GM19438 (cell line): ENCODE results near the gene CEP290.
"Not testable (repeated sequence)": the region's sequence is repeated elsewhere in the genome, so short reads cannot be mapped to it uniquely, and the experiment has no call there.

Source experiments
- ATAC-seq: cut with Tn5 transposase; IDR thresholded peaks from one replicate; pipeline ENCODE4 v1.9.1; 2021; ENCODE audit warnings: low read depth; ENCODE audit not compliant: unreplicated experiment

Gene CEP290

GRCh38 chr12:88144037-88144436 lies 2.1 kb upstream of the CEP290 start:
- ATAC-seq = no peak

GRCh38 chr12:88142610-88142991 lies 713 bp upstream of the CEP290 start:
- ATAC-seq = peak; percentile 2

GRCh38 chr12:88141425-88141773 lies 489 bp downstream of the CEP290 start:
- peak; percentile 0 for ATAC-seq

- ATAC-seq = not testable (repeated sequence)
Measured at GRCh38 chr12:88139711-88140110, 2.2 kb downstream of the CEP290 start.

GRCh38 chr12:88133181-88133580 lies 8.7 kb downstream of the CEP290 start:
- not testable (repeated sequence) for ATAC-seq

GRCh38 chr12:88132392-88132791 lies 9.5 kb downstream of the CEP290 start:
- no peak for ATAC-seq

- ATAC-seq = no peak
Measured at GRCh38 chr12:88127855-88128254, 14.0 kb downstream of the CEP290 start.

GRCh38 chr12:88127099-88127498 lies 14.8 kb downstream of the CEP290 start:
- no peak for ATAC-seq

- ATAC-seq = no peak
Measured at GRCh38 chr12:88122666-88123065, 19.2 kb downstream of the CEP290 start.

GRCh38 chr12:88113871-88114270 lies 28.0 kb downstream of the CEP290 start:
- no peak for ATAC-seq

- no peak for ATAC-seq
Measured at GRCh38 chr12:88111074-88111652, 30.7 kb downstream of the CEP290 start.

- no peak for ATAC-seq
Measured at GRCh38 chr12:88108021-88108420, 33.9 kb downstream of the CEP290 start.

- no peak for ATAC-seq
Measured at GRCh38 chr12:88093573-88093972, 48.3 kb downstream of the CEP290 start.

- no peak for ATAC-seq
Measured at GRCh38 chr12:88092771-88093170, 49.1 kb downstream of the CEP290 start.

- no peak for ATAC-seq
Measured at GRCh38 chr12:88084210-88084609, 57.7 kb downstream of the CEP290 start.

GRCh38 chr12:88083634-88084033 lies 58.3 kb downstream of the CEP290 start:
- ATAC-seq = no peak

GRCh38 chr12:88081247-88081646 lies 60.6 kb downstream of the CEP290 start:
- no peak for ATAC-seq

- ATAC-seq = no peak
Measured at GRCh38 chr12:88067301-88067700, 74.6 kb downstream of the CEP290 start.

- peak; percentile 80 for ATAC-seq
Measured at GRCh38 chr12:88063375-88063774, 78.5 kb downstream of the CEP290 start.

GRCh38 chr12:88062474-88062873 lies 79.4 kb downstream of the CEP290 start:
- ATAC-seq = no peak

GRCh38 chr12:88058719-88059077 lies 83.2 kb downstream of the CEP290 start:
- ATAC-seq = no peak

GRCh38 chr12:88057994-88058718 lies 83.7 kb downstream of the CEP290 start:
- ATAC-seq = no peak

GRCh38 chr12:88056571-88056970 lies 85.3 kb downstream of the CEP290 start:
- ATAC-seq = no peak
